IMR-90 (cell line): ENCODE measurements around the gene PLD3.
"Not testable (repeated sequence)": the region's sequence is repeated elsewhere in the genome, so short reads cannot be mapped to it uniquely, and the experiment has no call there.

Experiments used
- CHD1 ChIP-seq: IDR thresholded peaks from 2 replicates; pipeline ENCODE4 v1.6.1; 2012; ENCODE audit warnings: low read depth, low read length, improper control_type of control experiment
- CTCF ChIP-seq: conservative IDR thresholded peaks from 2 replicates; pipeline ENCODE4 v1.5.1; 2012; ENCODE audit warnings: mild to moderate bottlenecking, low read depth, low read length, improper control_type of control experiment
- MAFK ChIP-seq: IDR thresholded peaks from 2 replicates; pipeline ENCODE4 v1.6.1; 2012; ENCODE audit warnings: low read depth, low read length, improper control_type of control experiment
- POLR2A ChIP-seq: IDR thresholded peaks from 2 replicates; pipeline ENCODE4 v1.6.1; 2012; ENCODE audit warnings: mild to moderate bottlenecking, low read depth, low read length
- RAD21 ChIP-seq: IDR thresholded peaks from 2 replicates; pipeline ENCODE4 v1.6.1; 2012; ENCODE audit warnings: low read length, improper control_type of control experiment
- RFX5 ChIP-seq: IDR thresholded peaks from 2 replicates; pipeline ENCODE4 v1.8.0; 2012; ENCODE audit warnings: low read depth, mild to moderate bottlenecking, low read length, moderate library complexity
- USF2 ChIP-seq: fragments of 150-350 bp; IDR thresholded peaks from 2 replicates; pipeline ENCODE4 v1.6.1; 2017; ENCODE audit warnings: mild to moderate bottlenecking, antibody characterized with exemption, low read length, low read depth

GRCh38 chr19:40408598-40408925 is 60.1 kb downstream of the PLD3 start:
- not testable (repeated sequence) for TF ChIP-seq CTCF, RFX5, MAFK, CHD1, RAD21, POLR2A, USF2
